ENCODE measurements around the gene UNC119.
A peak's percentile ranks its signal among the peaks of the same experiment; 100 is the strongest.

UNC119 gene

DNA sequence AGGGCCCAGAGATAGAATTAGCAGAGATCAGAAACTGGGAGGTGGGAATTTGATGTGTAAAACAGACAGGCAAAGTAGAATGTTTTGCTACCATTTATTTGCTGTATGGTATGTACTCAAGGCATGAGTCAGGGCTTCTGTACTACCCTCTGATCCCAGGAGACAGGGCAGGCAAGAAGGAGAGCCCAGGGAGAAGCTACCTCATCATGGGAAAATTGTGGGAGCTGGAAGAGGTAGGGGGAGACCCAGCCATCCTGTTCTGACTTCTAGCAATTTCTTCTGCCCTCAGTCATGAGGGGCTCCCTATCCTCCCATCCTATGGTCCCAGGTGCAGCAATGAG, 20.6 kb upstream of the UNC119 start:
- no peak for DNase-seq (ENCODE audit: low read depth, low spot score)

DNA sequence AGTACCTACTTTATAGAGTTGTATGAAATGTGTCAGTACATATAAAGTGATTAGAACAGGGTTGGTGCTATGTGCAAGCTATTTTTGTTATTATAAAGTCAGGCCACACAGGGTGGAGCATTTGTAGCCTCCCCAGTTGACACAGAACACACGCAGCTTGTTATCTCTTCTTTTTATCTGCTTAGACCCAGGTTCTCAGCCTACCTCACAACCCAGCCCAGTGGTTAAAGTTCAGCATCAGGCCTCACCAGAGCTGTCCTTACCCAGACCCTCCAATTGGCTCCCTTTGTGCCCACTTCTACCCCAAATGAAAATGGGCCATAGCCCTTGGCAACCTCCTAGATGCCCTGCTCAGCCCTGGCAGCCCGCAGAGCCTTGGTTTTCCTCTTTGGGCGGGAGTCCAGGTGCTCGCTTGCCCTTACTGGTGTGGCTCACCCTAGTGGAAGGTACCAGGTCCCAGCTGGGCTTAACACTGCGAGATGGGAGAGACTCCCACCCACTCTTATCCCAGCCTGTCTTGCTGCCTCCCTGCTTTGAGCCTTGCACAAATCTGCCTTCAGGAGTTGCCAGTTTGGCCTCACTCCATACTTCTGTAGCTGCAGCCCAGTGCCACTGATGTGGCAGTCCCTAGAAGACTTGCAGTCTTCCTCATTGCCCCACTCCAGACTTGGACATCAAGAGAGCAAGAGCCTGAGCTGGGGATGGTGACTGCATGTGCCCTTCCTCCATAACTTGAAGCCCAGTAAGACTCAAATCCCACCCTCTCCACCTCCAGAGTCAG, 20.0 kb upstream of the UNC119 start:
- DNase-seq (ENCODE audit: low read depth, low spot score) = no peak

DNA sequence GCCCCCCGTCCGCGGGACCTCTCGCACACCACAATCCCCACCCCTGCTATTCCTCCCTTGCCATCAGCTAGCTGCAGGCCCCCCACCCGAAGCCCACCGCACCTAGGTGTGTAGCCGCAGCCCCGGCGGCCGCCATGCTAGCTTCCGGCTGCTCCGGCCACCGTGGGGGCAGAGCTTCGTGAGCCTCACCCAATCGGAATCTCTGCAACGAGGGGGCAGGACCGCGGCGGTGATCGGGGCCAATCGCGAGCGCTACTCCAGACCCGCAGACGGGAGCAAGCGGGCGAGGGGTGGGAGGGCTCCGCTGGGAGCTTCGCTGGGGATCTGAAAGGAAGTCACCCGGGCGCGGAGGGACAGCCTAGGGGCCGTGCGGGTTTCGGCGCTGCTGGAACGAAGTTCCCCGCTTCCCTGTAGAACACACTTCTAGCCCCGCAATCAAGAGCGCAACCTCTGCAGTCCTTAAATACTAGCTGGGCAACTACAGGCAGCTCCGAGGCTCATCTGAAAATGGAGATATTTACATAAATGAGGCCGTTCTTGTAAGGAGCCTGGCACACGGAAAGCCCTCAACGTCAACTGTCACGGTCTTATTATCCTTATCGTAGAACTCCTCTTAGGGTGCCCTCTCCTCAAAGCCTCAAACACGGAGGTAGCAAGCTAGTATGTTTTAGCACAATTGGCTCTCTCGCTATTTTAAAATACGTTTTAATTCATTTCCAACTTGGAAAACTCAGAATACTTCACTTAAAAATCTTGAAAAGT, 19.1 kb upstream of the UNC119 start, which contains the start of gene PIGS:
PIGS (minus strand) TSS at position 164 of the 762 bp plus-strand sequence; CDS start at position 136, 28 bp downstream.
- peak; percentile 79 for DNase-seq (ENCODE audit: low read depth, low spot score)

GRCh38 chr17:28570716-28571360, 18.4 kb upstream of the UNC119 start:
- DNase-seq (ENCODE audit: low read depth, low spot score) = peak; percentile 11

- DNase-seq (ENCODE audit: low read depth, low spot score) = no peak
These were observed 17.0 kb upstream of the UNC119 start for GRCh38 chr17:28569446-28569845.

- DNase-seq (ENCODE audit: low read depth, low spot score) = no peak
These were observed 15.2 kb upstream of the UNC119 start for GRCh38 chr17:28567604-28568003.

DNA sequence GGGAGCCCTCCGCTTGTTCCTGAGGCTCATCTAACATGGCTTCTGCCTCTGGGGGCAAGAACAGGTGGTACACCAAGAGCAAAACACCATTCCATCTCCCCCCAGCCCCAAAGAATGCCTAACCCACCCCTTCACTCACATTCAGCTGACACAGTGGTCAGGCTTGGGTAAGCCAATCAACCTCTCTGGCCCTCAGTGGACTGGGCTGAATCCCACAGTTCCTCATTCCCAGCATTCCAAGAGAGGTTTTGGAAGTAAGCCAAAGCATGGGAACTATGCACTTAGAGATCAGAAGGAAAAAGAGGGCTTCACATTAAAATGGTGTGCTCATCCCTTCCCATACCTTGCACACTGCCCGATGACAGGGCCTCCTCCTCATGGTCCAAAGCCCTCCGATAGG, 11.1 kb upstream of the UNC119 start:
- DNase-seq (ENCODE audit: low read depth, low spot score) = no peak

DNA sequence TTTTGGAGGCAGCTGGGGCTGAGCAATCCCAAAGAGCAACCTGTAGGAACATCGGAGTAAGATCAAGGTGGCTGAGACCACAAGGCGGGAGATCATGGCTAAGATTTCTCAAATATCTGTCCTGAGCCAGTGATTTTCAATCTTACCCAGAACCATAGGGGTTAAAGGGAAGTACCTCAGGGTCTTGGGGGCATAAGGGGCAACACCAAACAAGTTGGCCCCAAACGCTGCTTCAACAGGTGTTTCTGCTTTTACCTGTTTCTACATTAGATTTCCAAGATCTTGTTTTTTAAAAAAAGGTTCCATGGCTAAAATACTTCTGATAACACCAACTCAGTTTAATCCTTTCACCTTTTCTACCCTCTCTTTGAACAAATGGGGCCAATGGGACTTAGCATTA, 2.6 kb upstream of the UNC119 start:
- DNase-seq (ENCODE audit: low read depth, low spot score) = no peak

- no peak for DNase-seq (ENCODE audit: low read depth, low spot score)
These were observed 2.1 kb upstream of the UNC119 start for GRCh38 chr17:28554565-28554964.

DNA sequence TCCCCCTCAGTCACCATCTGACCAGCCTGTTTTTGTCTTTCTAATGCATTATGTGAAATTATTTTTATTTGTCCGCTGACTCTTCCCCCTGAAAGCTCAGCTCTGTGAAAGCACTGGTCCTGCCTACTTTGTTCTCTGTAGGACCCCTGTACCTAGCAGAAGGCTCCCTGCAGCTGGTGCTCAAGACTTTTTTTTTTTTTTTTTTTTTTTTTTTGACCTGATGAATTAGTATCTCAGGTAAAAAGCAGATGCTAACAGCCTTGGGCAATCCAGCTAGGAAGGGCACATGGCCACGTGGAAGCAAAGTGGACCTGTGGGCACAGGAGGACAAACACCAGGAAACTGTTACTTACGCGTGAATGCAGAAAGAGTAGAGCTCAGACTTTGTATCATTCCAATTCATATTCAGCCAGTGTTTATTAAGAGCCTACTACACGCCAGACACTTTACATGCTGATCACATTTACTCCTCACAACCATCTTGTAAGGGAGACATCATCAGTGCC, 629 bp upstream of the UNC119 start:
- no peak for DNase-seq (ENCODE audit: low read depth, low spot score)

DNA sequence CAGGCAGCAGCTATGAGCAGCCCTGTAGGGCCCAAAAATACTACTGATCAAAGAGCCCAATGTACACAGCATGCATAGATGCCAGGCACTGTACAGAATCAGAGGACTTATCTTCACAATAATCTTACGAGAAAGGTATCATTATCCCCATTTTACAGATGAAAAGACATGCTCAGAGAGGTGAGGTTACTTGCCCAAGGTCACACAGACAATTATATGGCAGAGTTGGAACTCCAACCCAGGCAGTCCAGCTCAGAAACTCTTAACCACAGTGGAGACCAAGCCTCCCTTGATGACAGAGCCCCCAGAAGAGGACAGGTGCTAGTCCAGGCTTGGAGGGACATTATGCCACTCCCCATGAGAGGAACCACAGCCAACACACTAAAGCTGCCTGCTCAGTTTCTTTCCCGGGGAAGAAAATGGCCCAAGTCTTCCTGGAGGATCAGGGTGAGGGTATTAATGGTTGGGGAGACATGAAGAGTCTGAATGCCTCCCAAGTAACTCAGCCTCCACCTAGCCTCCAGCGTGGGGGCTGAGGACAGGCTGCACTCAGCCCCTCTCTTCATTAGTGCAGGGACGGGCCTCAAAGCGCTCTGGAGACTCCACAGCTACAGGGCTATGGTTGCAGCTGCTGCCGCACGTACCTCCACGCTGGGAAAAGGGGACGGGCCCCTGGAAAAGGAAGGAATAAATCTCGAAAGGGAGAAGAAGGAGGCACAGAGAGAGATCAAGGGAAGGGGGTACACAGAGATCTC, 826 bp downstream of the UNC119 start:
- no peak for DNase-seq (ENCODE audit: low read depth, low spot score)

- no peak for DNase-seq (ENCODE audit: low read depth, low spot score)
These were observed 1.6 kb downstream of the UNC119 start for GRCh38 chr17:28550858-28551257.

GRCh38 chr17:28549236-28550132, 2.9 kb downstream of the UNC119 start:
- no peak for DNase-seq (ENCODE audit: low read depth, low spot score)

GRCh38 chr17:28548417-28549130, 3.9 kb downstream of the UNC119 start:
- DNase-seq (ENCODE audit: low read depth, low spot score) = no peak

GRCh38 chr17:28547623-28548416, 4.6 kb downstream of the UNC119 start:
- peak; percentile 13 for DNase-seq (ENCODE audit: low read depth, low spot score)

GRCh38 chr17:28547096-28547622, 5.3 kb downstream of the UNC119 start:
- no peak for DNase-seq (ENCODE audit: low read depth, low spot score)

GRCh38 chr17:28545787-28546415, 6.5 kb downstream of the UNC119 start:
- DNase-seq (ENCODE audit: low read depth, low spot score) = no peak

GRCh38 chr17:28545141-28545503, 7.3 kb downstream of the UNC119 start:
- no peak for DNase-seq (ENCODE audit: low read depth, low spot score)

Data from activated naive CD8-positive, alpha-beta T cell treated with anti-CD3 and anti-CD28 coated beads, Interleukin-2, amount 50 U/mL, for 16 hours (primary cell).